ENCODE data around the gene ANKRD33B. TPM values are rescaled to one million over a fixed set of nuclear protein-coding genes. Genes with fewer than 3 reads are reported as not detected.

Gene ANKRD33B
- total RNA-seq (2022; extraction: Qiagen RNA extraction; ENCODE audit: low read depth), result 8.1 to 12.6 TPM (median 10.8 TPM) in 5 replicates

GRCh38 chr5:10563945-10564837 is at the start of gene ANKRD33B:
TSS of gene ANKRD33B (plus strand) at chr5:10564070. CDS start at chr5:10564468, 398 bp downstream.

Other genes starting within 250 kb of the ANKRD33B start
- 39.5 to 73.7 TPM (median 69.1 TPM) in 5 replicates for gene MARCHF6, start 210.4 kb upstream of the ANKRD33B start, total RNA-seq (2022; extraction: Qiagen RNA extraction; ENCODE audit: low read depth)
- 1.1 to 2.7 TPM (median 2.1 TPM) in 5 replicates for gene ROPN1L, start 122.2 kb upstream of the ANKRD33B start, total RNA-seq (2022; extraction: Qiagen RNA extraction; ENCODE audit: low read depth)
- 56.8 to 62.4 TPM (median 59.0 TPM) in 5 replicates for gene DAP, start 197.2 kb downstream of the ANKRD33B start, total RNA-seq (2022; extraction: Qiagen RNA extraction; ENCODE audit: low read depth)